CD14-positive monocyte (primary cell): ENCODE data around the gene WDR7. TPM values are rescaled to one million over a fixed set of nuclear protein-coding genes. Genes with fewer than 3 reads are reported as not detected.

Source experiments
- DNase-seq, 3 donors: peaks; one replicate each; pipeline ENCODE4 v3.0.0-alpha.2; 2011 to 2022
- H2AFZ ChIP-seq: 2 replicates; pipeline ENCODE4 v1.6.0; 2012; ENCODE audit warnings: mild to moderate bottlenecking, low read depth, low read length, inconsistent platforms; ENCODE audit not compliant: insufficient read depth, poor library complexity, severe bottlenecking
- H3K27ac ChIP-seq, 2 donors: 1 replicate in 1 of 2; 2 replicates in 1 of 2; pipeline ENCODE4 v1.5.1; 2012 to 2013; ENCODE audit warnings: low read length in 2 of 2, control low read depth in 1 of 2, inconsistent platforms in 1 of 2, low read depth in 1 of 2, mild to moderate bottlenecking in 1 of 2
- H3K27me3 ChIP-seq, 2 donors: one replicate each; pipeline versions ENCODE4 v1.6.0 to v1.6.1; 2011 to 2013; ENCODE audit warnings: low read length in 2 of 2; ENCODE audit not compliant: control insufficient read depth in 2 of 2, insufficient read depth in 2 of 2
- H3K36me3 ChIP-seq, 2 donors: replicated peaks in 1 of 2; 1 replicate in 1 of 2; 2 replicates in 1 of 2; pipeline versions ENCODE4 v1.5.1 to v1.6.1; 2012 to 2013; ENCODE audit warnings: low read length in 2 of 2, control low read depth in 1 of 2, inconsistent platforms in 1 of 2, mild to moderate bottlenecking in 1 of 2; ENCODE audit not compliant: insufficient read depth in 2 of 2, control insufficient read depth in 1 of 2
- H3K4me1 ChIP-seq, 2 donors: 1 replicate in 1 of 2; 2 replicates in 1 of 2; pipeline versions ENCODE4 v1.5.1 to v1.6.1; 2012 to 2013; ENCODE audit warnings: low read length in 2 of 2, control low read depth in 1 of 2, inconsistent platforms in 1 of 2, mild to moderate bottlenecking in 1 of 2, moderate library complexity in 1 of 2; ENCODE audit not compliant: insufficient read depth in 2 of 2, control insufficient read depth in 1 of 2
- H3K4me2 ChIP-seq: replicated peaks from 2 replicates; pipeline ENCODE3; 2012; ENCODE audit warnings: low read length, moderate library complexity, mild to moderate bottlenecking; ENCODE audit not compliant: poor library complexity, severe bottlenecking; ENCODE audit errors: extremely low read depth
- H3K4me3 ChIP-seq, 3 experiments: fragments of 200-600 bp in 1 of 3; sonication (generic) in 1 of 3; replicated peaks in 1 of 3; 1 replicate in 2 of 3; 2 replicates in 1 of 3; pipeline ENCODE4 v1.5.1; 2011 to 2013; ENCODE audit warnings: low read length in 3 of 3, mild to moderate bottlenecking in 3 of 3, control low read depth in 2 of 3, low read depth in 2 of 3, inconsistent platforms in 1 of 3, moderate library complexity in 1 of 3
- H3K79me2 ChIP-seq: 2 replicates; pipeline ENCODE4 v1.6.0; 2012; ENCODE audit warnings: mild to moderate bottlenecking, control low read depth, inconsistent platforms, low read length, moderate library complexity; ENCODE audit not compliant: insufficient read depth
- H3K9ac ChIP-seq: 2 replicates; pipeline ENCODE4 v1.6.0; 2017; ENCODE audit warnings: low read length, mild to moderate bottlenecking; ENCODE audit not compliant: insufficient read depth, poor library complexity, severe bottlenecking
- H3K9me3 ChIP-seq, 2 donors: replicated peaks in 1 of 2; 1 replicate in 1 of 2; 2 replicates in 1 of 2; pipeline versions ENCODE4 v1.5.1 to v1.6.1; 2012 to 2013; ENCODE audit warnings: low read length in 2 of 2, control low read depth in 1 of 2; ENCODE audit not compliant: control insufficient read depth in 1 of 2, insufficient read depth in 1 of 2
- H4K20me1 ChIP-seq: 2 replicates; pipeline ENCODE4 v1.6.0; 2012; ENCODE audit warnings: mild to moderate bottlenecking, low read length, control low read depth, moderate library complexity; ENCODE audit not compliant: insufficient read depth
- H3K27ac Mint-ChIP-seq, 7 donors: one replicate each; pipeline ENCODE4 v1.8.0; 2020; ENCODE audit warnings: mild to moderate bottlenecking in 7 of 7, mixed read lengths in 7 of 7, moderate library complexity in 6 of 7, inconsistent platforms in 2 of 7
- H3K27me3 Mint-ChIP-seq, 3 donors: one replicate each; pipeline ENCODE4 v1.8.0; 2021 to 2022; ENCODE audit warnings: low read depth in 3 of 3, mild to moderate bottlenecking in 3 of 3, mixed read lengths in 3 of 3, moderate library complexity in 3 of 3, inconsistent platforms in 1 of 3
- H3K36me3 Mint-ChIP-seq, 2 donors: one replicate each; pipeline ENCODE4 v1.8.0; 2020; ENCODE audit warnings: mixed read lengths in 2 of 2, inconsistent platforms in 1 of 2, mild to moderate bottlenecking in 1 of 2
- H3K4me1 Mint-ChIP-seq: one replicate; pipeline ENCODE4 v1.8.0; 2020; ENCODE audit warnings: mild to moderate bottlenecking, mixed read lengths
- H3K4me3 Mint-ChIP-seq, 2 donors: one replicate each; pipeline ENCODE4 v1.8.0; 2020; ENCODE audit warnings: mild to moderate bottlenecking in 2 of 2, mixed read lengths in 2 of 2, moderate library complexity in 1 of 2
- H3K9me3 Mint-ChIP-seq, 7 donors: one replicate each; pipeline ENCODE4 v1.8.0; 2020 to 2022; ENCODE audit warnings: mixed read lengths in 7 of 7, mild to moderate bottlenecking in 6 of 7, moderate library complexity in 6 of 7, inconsistent platforms in 2 of 7
- WGBS: methylation state at CpG from one replicate; pipeline ENCODE4 v1.1.5; 2013; ENCODE audit warnings: missing lambda C conversion rate; ENCODE audit not compliant: insufficient coverage; 5-methylcytosine and 5-hydroxymethylcytosine counted together
- intact Hi-C, 2 donors: fragments of 100-400 bp; cut with micrococcal nuclease; formaldehyde crosslinking; loops; one replicate each; pipeline versions ENCODE4 v1.15.0 to v1.15.1; 2023
- polyA plus RNA-seq, 3 donors: library from polyadenylated mRNA; depleted of rRNA in 1 of 3; unstranded in 2 of 3; stranded (reverse) in 1 of 3; fragments of 300-500 nt in 2 of 3; fragments of >200 nt in 1 of 3; fragmentation: Illumina TruSeq in 2 of 3; gene quantifications; 1 replicate in 2 of 3; 2 replicates in 1 of 3; pipeline ENCODE4 v1.2.3, GENCODE V29; 2012 to 2021
- TF ChIP-seq, protein P1 (sequence below): fragments of 200-600 bp; IDR thresholded peaks from one replicate; pipeline ENCODE4 v1.8.0; 2022; ENCODE audit warnings: antibody characterized with exemption, mild to moderate bottlenecking

The WDR7 gene
- polyA plus RNA-seq, 3 donors, result 9.1 to 23.6 (median 9.5) TPM

DNA sequence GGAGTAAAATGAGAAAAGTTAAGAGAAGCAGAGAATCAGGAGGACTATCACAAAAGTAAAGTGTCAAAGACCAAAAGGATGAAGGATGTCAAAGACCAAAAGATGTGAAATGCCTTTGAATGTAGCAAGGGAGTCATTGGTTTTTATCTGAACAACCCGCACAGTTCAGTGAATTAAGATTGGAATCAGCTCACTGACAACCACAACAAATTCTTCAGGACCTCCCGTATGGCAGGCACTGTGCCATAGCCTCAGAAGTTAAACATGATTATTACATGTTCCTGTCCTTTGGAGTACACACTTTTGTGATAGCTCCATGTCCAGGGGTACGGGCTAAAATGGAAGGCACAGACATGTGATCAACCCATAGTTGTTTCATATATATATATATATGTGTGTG is 7.8 kb upstream of the WDR7 start:
- Mint-ChIP-seq H3K4me1 (peaks cover 10% of the 10 kb centered on the region), H3K27me3 (no peaks in the 10 kb centered on the region), H3K9me3 (peaks cover 0 to 6% (median 5%) of the 10 kb centered on the region in 7 donors), H3K4me3 (no peak overlapping the region), H3K36me3 (peaks cover 3 to 4% of the 10 kb centered on the region in 2 donors), H3K27ac (no peak overlapping the region)
- Histone ChIP-seq H3K4me1 (peaks cover 4 to 8% of the 10 kb centered on the region in 2 donors), H3K36me3 (no peaks in the 10 kb centered on the region), H3K27ac (no peak overlapping the region), H3K79me2 (peaks cover 5% of the 10 kb centered on the region), H3K9me3 (no peaks in the 10 kb centered on the region), H3K27me3 (no peaks in the 10 kb centered on the region), H3K9ac (no peak overlapping the region), H4K20me1 (no peaks in the 10 kb centered on the region), H2AFZ (no peak overlapping the region), H3K4me2 (no peak overlapping the region), H3K4me3 (no peak overlapping the region)
- no peak for DNase-seq
- 90% methylated on average over 2 of the region's 3 CpGs for WGBS
- TF ChIP-seq, protein P1, sequence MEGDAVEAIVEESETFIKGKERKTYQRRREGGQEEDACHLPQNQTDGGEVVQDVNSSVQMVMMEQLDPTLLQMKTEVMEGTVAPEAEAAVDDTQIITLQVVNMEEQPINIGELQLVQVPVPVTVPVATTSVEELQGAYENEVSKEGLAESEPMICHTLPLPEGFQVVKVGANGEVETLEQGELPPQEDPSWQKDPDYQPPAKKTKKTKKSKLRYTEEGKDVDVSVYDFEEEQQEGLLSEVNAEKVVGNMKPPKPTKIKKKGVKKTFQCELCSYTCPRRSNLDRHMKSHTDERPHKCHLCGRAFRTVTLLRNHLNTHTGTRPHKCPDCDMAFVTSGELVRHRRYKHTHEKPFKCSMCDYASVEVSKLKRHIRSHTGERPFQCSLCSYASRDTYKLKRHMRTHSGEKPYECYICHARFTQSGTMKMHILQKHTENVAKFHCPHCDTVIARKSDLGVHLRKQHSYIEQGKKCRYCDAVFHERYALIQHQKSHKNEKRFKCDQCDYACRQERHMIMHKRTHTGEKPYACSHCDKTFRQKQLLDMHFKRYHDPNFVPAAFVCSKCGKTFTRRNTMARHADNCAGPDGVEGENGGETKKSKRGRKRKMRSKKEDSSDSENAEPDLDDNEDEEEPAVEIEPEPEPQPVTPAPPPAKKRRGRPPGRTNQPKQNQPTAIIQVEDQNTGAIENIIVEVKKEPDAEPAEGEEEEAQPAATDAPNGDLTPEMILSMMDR, result no peak
- intact Hi-C loops, result no loop called here

DNA sequence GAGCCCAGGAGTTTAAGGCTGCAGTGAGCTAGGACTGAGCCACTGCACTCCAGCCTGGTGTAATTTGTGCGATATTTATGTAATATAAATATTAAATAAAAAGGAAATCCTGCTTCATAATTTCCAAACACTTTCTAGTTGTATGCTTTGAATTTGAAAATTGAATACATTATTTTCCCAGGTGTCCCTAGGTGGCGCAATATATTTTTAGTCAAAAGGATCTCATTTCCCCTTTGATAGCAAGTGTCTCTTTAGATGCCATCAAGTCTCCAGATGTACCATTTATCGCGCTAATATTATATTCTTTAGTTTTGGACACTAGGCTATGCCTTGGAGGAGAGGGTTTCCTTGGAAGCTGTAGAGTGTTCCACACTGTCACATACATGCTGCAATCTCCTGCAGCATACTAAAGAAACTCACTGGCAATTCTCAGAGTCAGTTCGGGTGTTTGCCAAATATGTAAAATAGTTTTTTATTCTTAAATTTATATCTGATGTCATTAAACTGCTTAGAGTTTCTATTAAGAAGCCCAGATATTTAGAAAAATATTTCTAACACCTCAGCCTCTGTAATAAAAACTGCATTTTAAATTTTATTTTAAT is 5.6 kb upstream of the WDR7 start:
- H3K4me2 ChIP-seq, result no peak overlapping the region
- Mint-ChIP-seq H3K27ac (no peak overlapping the region), H3K4me3 (no peak overlapping the region), H3K27me3 (no peaks in the 10 kb centered on the region), H3K36me3 (peaks cover 0 to 3% of the 10 kb centered on the region in 2 donors), H3K4me1 (peaks cover 10% of the 10 kb centered on the region), H3K9me3 (no peaks in the 10 kb centered on the region)
- H3K27me3 ChIP-seq, result no peaks in the 10 kb centered on the region
- WGBS, result no CpG with 5 or more reads among the region's 5 CpGs
- no peaks in the 10 kb centered on the region for H3K36me3 ChIP-seq
- no peak overlapping the region for H3K27ac ChIP-seq
- H3K4me3 ChIP-seq, result no peak overlapping the region
- H3K9me3 ChIP-seq, result no peaks in the 10 kb centered on the region
- no peak overlapping the region for H3K9ac ChIP-seq
- no peak overlapping the region for H2AFZ ChIP-seq
- no peak for DNase-seq
- TF ChIP-seq, protein P1, result peak; percentile 41
- peaks cover 0 to 3% of the 10 kb centered on the region in 2 donors for H3K4me1 ChIP-seq
- H4K20me1 ChIP-seq, result no peaks in the 10 kb centered on the region
- intact Hi-C loops, result no loop called here
- H3K79me2 ChIP-seq, result no peaks in the 10 kb centered on the region
